PFSK-1 (cell line): ENCODE results near the gene B9D2.

Experiments
- FOXP2 ChIP-seq: optimal IDR thresholded peaks from 2 replicates; pipeline ENCODE3; 2011; ENCODE audit warnings: borderline replicate concordance, control low read depth, inconsistent platforms; ENCODE audit not compliant: insufficient read depth; ENCODE audit errors: extremely low read length, extremely low read depth
- POLR2AphosphoS5 ChIP-seq: IDR thresholded peaks from 2 replicates; pipeline ENCODE4 v1.6.1; 2012; ENCODE audit warnings: low read depth, mild to moderate bottlenecking, control low read depth, low read length, moderate library complexity
- SIN3A ChIP-seq: IDR thresholded peaks from 2 replicates; pipeline ENCODE4 v1.6.1; 2012; ENCODE audit warnings: mild to moderate bottlenecking, low read length, moderate library complexity, borderline replicate concordance; ENCODE audit not compliant: insufficient read depth
- TAF1 ChIP-seq: IDR thresholded peaks from 2 replicates; pipeline ENCODE4 v1.6.1; 2012; ENCODE audit warnings: low read length, control low read depth, borderline replicate concordance; ENCODE audit not compliant: insufficient read depth
- TF ChIP-seq, protein P1 (sequence below), 2 experiments: IDR thresholded peaks; 2 replicates each; pipeline versions ENCODE4 v1.6.1 to v1.8.0; 2011 to 2012; ENCODE audit warnings: low read depth in 2 of 2, low read length in 2 of 2, control low read depth in 1 of 2, inconsistent platforms in 1 of 2, mild to moderate bottlenecking in 1 of 2, moderate library complexity in 1 of 2; ENCODE audit not compliant: insufficient read depth in 1 of 2

Gene B9D2

GRCh38 chr19:41410336-41411054 lies 46.5 kb upstream of the B9D2 start:
- no peak for TF ChIP-seq FOXP2
- no peak for TF ChIP-seq POLR2AphosphoS5
- TF ChIP-seq, protein P1, sequence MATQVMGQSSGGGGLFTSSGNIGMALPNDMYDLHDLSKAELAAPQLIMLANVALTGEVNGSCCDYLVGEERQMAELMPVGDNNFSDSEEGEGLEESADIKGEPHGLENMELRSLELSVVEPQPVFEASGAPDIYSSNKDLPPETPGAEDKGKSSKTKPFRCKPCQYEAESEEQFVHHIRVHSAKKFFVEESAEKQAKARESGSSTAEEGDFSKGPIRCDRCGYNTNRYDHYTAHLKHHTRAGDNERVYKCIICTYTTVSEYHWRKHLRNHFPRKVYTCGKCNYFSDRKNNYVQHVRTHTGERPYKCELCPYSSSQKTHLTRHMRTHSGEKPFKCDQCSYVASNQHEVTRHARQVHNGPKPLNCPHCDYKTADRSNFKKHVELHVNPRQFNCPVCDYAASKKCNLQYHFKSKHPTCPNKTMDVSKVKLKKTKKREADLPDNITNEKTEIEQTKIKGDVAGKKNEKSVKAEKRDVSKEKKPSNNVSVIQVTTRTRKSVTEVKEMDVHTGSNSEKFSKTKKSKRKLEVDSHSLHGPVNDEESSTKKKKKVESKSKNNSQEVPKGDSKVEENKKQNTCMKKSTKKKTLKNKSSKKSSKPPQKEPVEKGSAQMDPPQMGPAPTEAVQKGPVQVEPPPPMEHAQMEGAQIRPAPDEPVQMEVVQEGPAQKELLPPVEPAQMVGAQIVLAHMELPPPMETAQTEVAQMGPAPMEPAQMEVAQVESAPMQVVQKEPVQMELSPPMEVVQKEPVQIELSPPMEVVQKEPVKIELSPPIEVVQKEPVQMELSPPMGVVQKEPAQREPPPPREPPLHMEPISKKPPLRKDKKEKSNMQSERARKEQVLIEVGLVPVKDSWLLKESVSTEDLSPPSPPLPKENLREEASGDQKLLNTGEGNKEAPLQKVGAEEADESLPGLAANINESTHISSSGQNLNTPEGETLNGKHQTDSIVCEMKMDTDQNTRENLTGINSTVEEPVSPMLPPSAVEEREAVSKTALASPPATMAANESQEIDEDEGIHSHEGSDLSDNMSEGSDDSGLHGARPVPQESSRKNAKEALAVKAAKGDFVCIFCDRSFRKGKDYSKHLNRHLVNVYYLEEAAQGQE (IDR thresholded peaks at IDR 0.05; ENCODE audit: insufficient read depth in 1 of 2, low read depth in 2 of 2, low read length in 2 of 2), result no peak
- TF ChIP-seq TAF1, result no peak
- TF ChIP-seq SIN3A, result no peak

- TF ChIP-seq POLR2AphosphoS5 (no peak), TAF1 (no peak), SIN3A (no peak), FOXP2 (no peak)
- TF ChIP-seq, protein P1 (IDR thresholded peaks at IDR 0.05; ENCODE audit: insufficient read depth in 1 of 2, low read depth in 2 of 2, low read length in 2 of 2), result no peak
These were observed 45.3 kb upstream of the B9D2 start for GRCh38 chr19:41409288-41409687.

DNA sequence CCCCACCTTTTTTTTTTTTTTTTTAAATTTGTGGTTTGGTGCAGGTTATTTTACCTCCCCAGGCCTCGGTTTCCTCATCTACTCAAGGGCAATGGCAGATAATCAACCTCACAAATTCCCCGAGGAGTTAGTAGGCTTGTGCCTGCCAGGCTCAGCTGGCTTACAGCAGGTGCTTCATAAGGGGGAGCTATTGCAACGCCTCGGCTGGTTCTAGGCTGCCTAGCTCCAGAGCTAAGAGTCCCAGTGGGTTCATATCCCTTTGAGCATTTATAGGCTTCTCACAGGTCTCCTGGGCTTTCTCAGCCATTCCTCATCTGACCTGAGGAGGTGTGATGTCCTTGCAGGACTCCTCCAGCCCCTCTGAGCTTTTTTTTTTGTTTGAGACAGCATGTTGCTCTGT lies 44.3 kb upstream of the B9D2 start:
- TF ChIP-seq, protein P1 (IDR thresholded peaks at IDR 0.05; ENCODE audit: insufficient read depth in 1 of 2, low read depth in 2 of 2, low read length in 2 of 2), result no peak
- TF ChIP-seq FOXP2 (no peak), SIN3A (no peak)

- TF ChIP-seq, protein P1 (IDR thresholded peaks at IDR 0.05; ENCODE audit: insufficient read depth in 1 of 2, low read depth in 2 of 2, low read length in 2 of 2), result no peak
- no peak for TF ChIP-seq SIN3A
- no peak for TF ChIP-seq POLR2AphosphoS5
- TF ChIP-seq FOXP2, result no peak
- no peak for TF ChIP-seq TAF1
These were observed 43.3 kb upstream of the B9D2 start for GRCh38 chr19:41407271-41407670.

DNA sequence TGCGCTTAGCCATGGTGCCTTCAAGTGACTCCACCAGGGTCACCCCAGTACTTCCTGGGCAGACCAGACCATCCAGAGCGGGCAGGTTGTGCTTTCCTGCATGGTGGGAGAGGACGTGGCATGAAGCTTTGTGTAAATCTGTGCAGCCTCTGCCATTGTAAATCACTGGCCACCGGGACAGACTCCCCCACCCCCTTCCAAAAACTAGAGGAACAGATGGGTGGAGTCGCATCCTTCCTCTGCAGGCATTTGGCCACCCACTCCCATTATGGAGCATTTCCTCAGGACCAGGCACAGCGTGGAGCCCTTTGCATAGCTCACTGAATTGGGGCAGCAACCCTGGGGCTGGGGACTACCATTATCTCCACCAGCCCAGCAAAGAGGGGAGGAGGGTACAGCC lies 41.8 kb upstream of the B9D2 start:
- TF ChIP-seq POLR2AphosphoS5 (no peak), SIN3A (no peak), FOXP2 (no peak), TAF1 (no peak)
- TF ChIP-seq, protein P1 (IDR thresholded peaks at IDR 0.05; ENCODE audit: insufficient read depth in 1 of 2, low read depth in 2 of 2, low read length in 2 of 2), result no peak
